IMR-90 (cell line): ENCODE measurements around the gene CLCN5. TPM values are rescaled to one million over a fixed set of nuclear protein-coding genes. Genes with fewer than 3 reads are reported as not detected.
A peak's percentile ranks its signal among the peaks of the same experiment; 100 is the strongest.

ENCODE experiments used
- ATAC-seq: fragments of 200-7000 bp; cut with Tn5 transposase; 2 replicates; pipeline ENCODE4 v1.9.1; 2020; ENCODE audit warnings: low read depth, mild to moderate bottlenecking, moderate library complexity
- BruUV-seq: library from RNA; stranded (reverse); fragments of 400-500 nt; replicated peaks from 2 replicates; lab custom pipeline; 2021; lab: Mats Ljungman, UMichigan
- CTCF ChIA-PET: fragments of 300-600 bp; formaldehyde crosslinking; extraction: SDS; loops from one replicate; lab custom pipeline; 2021; ENCODE audit warnings: antibody characterized with exemption; lab: Yijun Ruan, JAX
- POLR2A ChIA-PET: fragments of 300-600 bp; sonication (Branson Sonifier 250); formaldehyde crosslinking; loops from one replicate; lab custom pipeline; 2022; ENCODE audit warnings: antibody characterized with exemption; ENCODE audit not compliant: unreplicated experiment; lab: Charles Lee
- DNase-seq: peaks from one replicate; pipeline ENCODE4 v3.0.0; 2013
- H2AFZ ChIP-seq: replicated peaks from 2 replicates; pipeline ENCODE3; 2013; ENCODE audit warnings: low read length, mild to moderate bottlenecking; ENCODE audit not compliant: poor library complexity
- H2AK5ac ChIP-seq: 2 replicates; pipeline ENCODE4 v1.6.1; 2013; ENCODE audit warnings: low read depth, low read length, inconsistent platforms
- H2AK9ac ChIP-seq: replicated peaks from 2 replicates; pipeline ENCODE3; 2013; ENCODE audit warnings: mild to moderate bottlenecking, low read depth, low read length, moderate library complexity; ENCODE audit not compliant: poor library complexity
- H2BK120ac ChIP-seq: 2 replicates; pipeline ENCODE4 v1.6.1; 2013; ENCODE audit warnings: low read depth, low read length, inconsistent platforms
- H2BK15ac ChIP-seq: 3 replicates; pipeline ENCODE4 v1.6.1; 2013; ENCODE audit warnings: low read depth, low read length, inconsistent platforms
- H2BK20ac ChIP-seq: 2 replicates; pipeline ENCODE4 v1.6.1; 2013; ENCODE audit warnings: low read depth, mild to moderate bottlenecking, inconsistent platforms, low read length, moderate library complexity
- H2BK5ac ChIP-seq: 2 replicates; pipeline ENCODE4 v1.6.1; 2013; ENCODE audit warnings: mild to moderate bottlenecking, low read depth, low read length, inconsistent platforms; ENCODE audit not compliant: poor library complexity, severe bottlenecking
- H3K14ac ChIP-seq: replicated peaks from 2 replicates; pipeline ENCODE4 v1.6.1; 2013; ENCODE audit warnings: low read depth, low read length, inconsistent platforms
- H3K18ac ChIP-seq: 2 replicates; pipeline ENCODE4 v1.6.1; 2013; ENCODE audit warnings: low read depth, low read length, control low read depth
- H3K23ac ChIP-seq: 2 replicates; pipeline ENCODE4 v1.6.1; 2013; ENCODE audit warnings: low read depth, low read length, inconsistent platforms
- H3K27ac ChIP-seq: 2 replicates; pipeline ENCODE4 v1.5.1; 2013; ENCODE audit warnings: mild to moderate bottlenecking, control low read depth, low read length; ENCODE audit not compliant: insufficient read depth
- H3K27me3 ChIP-seq: 2 replicates; pipeline ENCODE4 v1.6.1; 2013; ENCODE audit warnings: low read length; ENCODE audit not compliant: control insufficient read depth, insufficient read depth
- H3K36me3 ChIP-seq: 2 replicates; pipeline ENCODE4 v1.6.1; 2013; ENCODE audit warnings: low read length, mixed read lengths; ENCODE audit not compliant: control insufficient read depth, insufficient read depth
- H3K4ac ChIP-seq: 2 replicates; pipeline ENCODE4 v1.6.1; 2013; ENCODE audit warnings: low read depth, low read length, inconsistent platforms
- H3K4me1 ChIP-seq: 2 replicates; pipeline ENCODE4 v1.6.1; 2013; ENCODE audit warnings: low read length, mixed read lengths; ENCODE audit not compliant: control insufficient read depth, insufficient read depth
- H3K4me2 ChIP-seq: 2 replicates; pipeline ENCODE4 v1.6.1; 2013; ENCODE audit warnings: low read depth, mild to moderate bottlenecking, control low read depth, low read length, moderate library complexity
- H3K4me3 ChIP-seq: 2 replicates; pipeline ENCODE4 v1.5.1; 2013; ENCODE audit warnings: low read depth, mild to moderate bottlenecking, control low read depth, low read length, moderate library complexity; ENCODE audit not compliant: insufficient read depth
- H3K56ac ChIP-seq: 2 replicates; pipeline ENCODE4 v1.6.1; 2013; ENCODE audit warnings: low read length, inconsistent platforms; ENCODE audit not compliant: insufficient read depth; ENCODE audit errors: extremely low read depth
- H3K79me1 ChIP-seq, 2 experiments: 2 replicates each; pipeline ENCODE4 v1.6.1; 2013; ENCODE audit warnings: low read length in 2 of 2, inconsistent platforms in 1 of 2, low read depth in 1 of 2
- H3K9ac ChIP-seq: 2 replicates; pipeline ENCODE4 v1.6.1; 2013; ENCODE audit warnings: low read depth, low read length, control low read depth
- H3K9me1 ChIP-seq: 2 replicates; pipeline ENCODE4 v1.6.1; 2013; ENCODE audit warnings: low read length, inconsistent platforms; ENCODE audit not compliant: insufficient read depth
- H3K9me3 ChIP-seq: 2 replicates; pipeline ENCODE4 v1.6.1; 2013; ENCODE audit warnings: low read length; ENCODE audit not compliant: control insufficient read depth, insufficient read depth
- H4K20me1 ChIP-seq: 2 replicates; pipeline ENCODE4 v1.6.1; 2013; ENCODE audit warnings: low read length, inconsistent platforms; ENCODE audit not compliant: insufficient read depth
- H4K5ac ChIP-seq: 2 replicates; pipeline ENCODE4 v1.6.1; 2013; ENCODE audit warnings: mild to moderate bottlenecking, low read depth, low read length, control low read depth
- H4K8ac ChIP-seq, 2 experiments: 2 replicates each; pipeline ENCODE4 v1.6.1; 2013; ENCODE audit warnings: low read depth in 2 of 2, low read length in 2 of 2, control low read depth in 1 of 2, inconsistent platforms in 1 of 2
- H4K91ac ChIP-seq: 2 replicates; pipeline ENCODE4 v1.6.1; 2013; ENCODE audit warnings: low read depth, low read length, inconsistent platforms; ENCODE audit not compliant: insufficient read depth
- BHLHE40 ChIP-seq: fragments of 150-350 bp; IDR thresholded peaks from 2 replicates; pipeline ENCODE4 v1.6.1; 2016; ENCODE audit warnings: mild to moderate bottlenecking, low read depth, low read length
- CHD1 ChIP-seq: IDR thresholded peaks from 2 replicates; pipeline ENCODE4 v1.6.1; 2012; ENCODE audit warnings: low read depth, low read length, improper control_type of control experiment
- FOS ChIP-seq: fragments of 150-350 bp; IDR thresholded peaks from 2 replicates; pipeline ENCODE4 v1.6.1; 2016; ENCODE audit warnings: low read depth, low read length
- MAFK ChIP-seq: IDR thresholded peaks from 2 replicates; pipeline ENCODE4 v1.6.1; 2012; ENCODE audit warnings: low read depth, low read length, improper control_type of control experiment
- MXI1 ChIP-seq: IDR thresholded peaks from 2 replicates; pipeline ENCODE4 v1.6.1; 2012; ENCODE audit warnings: low read depth, mild to moderate bottlenecking, low read length, moderate library complexity, borderline replicate concordance
- NFE2L2 ChIP-seq: fragments of 150-350 bp; IDR thresholded peaks from 2 replicates; pipeline ENCODE4 v1.6.1; 2016; ENCODE audit warnings: low read depth, mild to moderate bottlenecking, low read length
- RCOR1 ChIP-seq: IDR thresholded peaks from 2 replicates; pipeline ENCODE4 v1.6.1; 2012; ENCODE audit warnings: mild to moderate bottlenecking, low read length, improper control_type of control experiment; ENCODE audit not compliant: insufficient replicate concordance
- RFX5 ChIP-seq: IDR thresholded peaks from 2 replicates; pipeline ENCODE4 v1.8.0; 2012; ENCODE audit warnings: low read depth, mild to moderate bottlenecking, low read length, moderate library complexity
- WGBS, 2 experiments: methylation state at CpG; one replicate each; pipeline versions ENCODE4 v1.1.5 to v1.1.7; 2013; ENCODE audit warnings: missing lambda C conversion rate in 2 of 2; ENCODE audit not compliant: insufficient read length in 1 of 2; ENCODE audit errors: extremely low coverage in 2 of 2; 5-methylcytosine and 5-hydroxymethylcytosine counted together
- dilution Hi-C: fragments of 300-500 bp; cut with HindIII; formaldehyde crosslinking; loops from one replicate; pipeline ENCODE4 v1.14.3; 2018; ENCODE audit warnings: low sequenced_read_pairs; ENCODE audit not compliant: unreplicated experiment
- in situ Hi-C: fragments of 300-500 bp; cut with MboI; formaldehyde crosslinking; loops from 3 replicates; pipeline ENCODE4 v1.14.3; 2019; ENCODE audit warnings: low sequenced_read_pairs, inconsistent platforms, mixed read lengths
- intact Hi-C: fragments of 100-400 bp; cut with micrococcal nuclease; formaldehyde crosslinking; loops from 2 replicates; pipeline ENCODE4 v1.10.0; 2022
- polyA plus RNA-seq, 3 experiments: library from polyadenylated mRNA; depleted of rRNA; stranded (reverse); fragments of >200 nt; gene quantifications; 2 replicates each; pipeline ENCODE4 v1.2.3, GENCODE V29; 2012; ENCODE audit warnings: low replicate concordance in 1 of 3
- total RNA-seq: library from RNA; depleted of rRNA; stranded (reverse); fragments of >200 nt; gene quantifications from 2 replicates; pipeline ENCODE4 v1.2.3, GENCODE V29; 2012
- TF ChIP-seq, protein P1 (sequence below): fragments of 150-350 bp; IDR thresholded peaks from 2 replicates; pipeline ENCODE4 v1.6.1; 2017; ENCODE audit warnings: mild to moderate bottlenecking, antibody characterized with exemption, low read length, low read depth
- TF ChIP-seq, protein P2 (sequence below): fragments of 150-350 bp; IDR thresholded peaks from 2 replicates; pipeline ENCODE4 v1.6.1; 2016; ENCODE audit warnings: low read depth, mild to moderate bottlenecking, low read length, moderate library complexity, borderline replicate concordance

Gene CLCN5
- total and polyA plus RNA-seq, 2 of the 4 experiments (the other 2 are of a cell fraction), result 1.4 to 5.9 TPM

DNA sequence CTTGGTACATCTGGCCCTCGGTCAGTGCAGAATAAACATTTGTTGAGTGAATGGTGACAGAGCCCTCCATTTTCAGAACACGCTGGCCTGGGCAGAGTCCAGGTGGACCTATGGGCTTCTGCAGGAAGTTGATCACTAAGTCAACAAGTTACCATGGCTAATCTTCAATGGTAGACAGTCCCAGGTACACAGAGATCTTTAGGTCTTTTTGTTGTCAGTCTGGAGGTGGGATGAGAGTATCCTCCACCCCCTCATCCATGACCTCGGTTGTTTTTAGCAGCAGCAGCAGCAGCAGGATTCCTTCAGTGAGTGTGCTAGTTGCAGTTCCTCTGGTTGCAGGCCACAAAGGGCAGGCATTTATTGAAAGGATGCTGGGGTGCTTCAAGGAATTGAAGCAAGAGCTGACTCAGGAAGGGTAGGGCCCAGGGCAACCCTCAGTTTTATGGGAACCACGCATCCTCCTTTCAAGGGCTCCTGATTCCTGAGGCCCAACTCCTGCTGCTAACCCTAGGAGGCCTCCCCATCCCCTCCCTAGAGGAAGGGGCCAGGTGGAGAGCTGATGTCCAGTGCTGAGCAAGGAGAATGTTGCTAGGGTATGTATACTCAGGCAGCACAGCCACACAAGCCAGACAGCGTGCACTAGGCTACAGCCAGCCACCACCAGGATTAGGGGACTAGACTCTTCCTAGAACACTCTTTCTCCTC, 44.8 kb upstream of the CLCN5 start:
- no peak overlapping the region for H3K14ac ChIP-seq
- peaks cover 3% of the 10 kb centered on the region; the same call in 1 of the 2 replicates for H3K4me1 ChIP-seq
- TF ChIP-seq FOS (no peak), RCOR1 (no peak), BHLHE40 (no peak), NFE2L2 (no peak), MAFK (no peak), MXI1 (no peak), RFX5 (no peak), CHD1 (no peak)
- TF ChIP-seq, protein P1, sequence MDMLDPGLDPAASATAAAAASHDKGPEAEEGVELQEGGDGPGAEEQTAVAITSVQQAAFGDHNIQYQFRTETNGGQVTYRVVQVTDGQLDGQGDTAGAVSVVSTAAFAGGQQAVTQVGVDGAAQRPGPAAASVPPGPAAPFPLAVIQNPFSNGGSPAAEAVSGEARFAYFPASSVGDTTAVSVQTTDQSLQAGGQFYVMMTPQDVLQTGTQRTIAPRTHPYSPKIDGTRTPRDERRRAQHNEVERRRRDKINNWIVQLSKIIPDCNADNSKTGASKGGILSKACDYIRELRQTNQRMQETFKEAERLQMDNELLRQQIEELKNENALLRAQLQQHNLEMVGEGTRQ, result no peak
- TF ChIP-seq, protein P2, sequence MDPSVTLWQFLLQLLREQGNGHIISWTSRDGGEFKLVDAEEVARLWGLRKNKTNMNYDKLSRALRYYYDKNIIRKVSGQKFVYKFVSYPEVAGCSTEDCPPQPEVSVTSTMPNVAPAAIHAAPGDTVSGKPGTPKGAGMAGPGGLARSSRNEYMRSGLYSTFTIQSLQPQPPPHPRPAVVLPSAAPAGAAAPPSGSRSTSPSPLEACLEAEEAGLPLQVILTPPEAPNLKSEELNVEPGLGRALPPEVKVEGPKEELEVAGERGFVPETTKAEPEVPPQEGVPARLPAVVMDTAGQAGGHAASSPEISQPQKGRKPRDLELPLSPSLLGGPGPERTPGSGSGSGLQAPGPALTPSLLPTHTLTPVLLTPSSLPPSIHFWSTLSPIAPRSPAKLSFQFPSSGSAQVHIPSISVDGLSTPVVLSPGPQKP, result no peak
- H4K8ac ChIP-seq, result peak overlapping the region in 1 of 2 experiments; percentile 9; a peak in 1 of 4 replicates
- H3K36me3 ChIP-seq, result no peaks in the 10 kb centered on the region
- H3K27ac ChIP-seq, result no peak overlapping the region
- peaks cover 16% of the 10 kb centered on the region; the same call in 1 of the 2 replicates for H3K9me1 ChIP-seq
- H2AK5ac ChIP-seq, result no peak overlapping the region
- H3K56ac ChIP-seq, result no peak overlapping the region
- H4K91ac ChIP-seq, result no peak overlapping the region
- in situ Hi-C loops, result no loop called here
- H2AK9ac ChIP-seq, result peak overlapping the region; percentile 47
- no peak overlapping the region; the same call in 1 of the 2 replicates for H3K4ac ChIP-seq
- H4K5ac ChIP-seq, result no peak overlapping the region
- dilution Hi-C loops, result no loop called here
- no peak overlapping the region for H3K4me3 ChIP-seq
- H3K9ac ChIP-seq, result no peak overlapping the region
- H4K20me1 ChIP-seq, result no peaks in the 10 kb centered on the region
- ATAC-seq (no peak), DNase-seq (no peak)
- WGBS, 2 experiments, result no CpG with 5 or more reads among the region's 5 CpGs
- ChIA-PET POLR2A (no interaction called here), CTCF (no interaction called here)
- no peak overlapping the region for H3K18ac ChIP-seq
- H2BK15ac ChIP-seq, result no peak overlapping the region
- no peak overlapping the region for H2AFZ ChIP-seq
- H2BK120ac ChIP-seq, result no peak overlapping the region
- peaks cover 6 to 11% of the 10 kb centered on the region in 2 experiments; a peak in 2 of 4 replicates for H3K79me1 ChIP-seq
- no peak overlapping the region for H3K4me2 ChIP-seq
- no TSS peak for BruUV-seq
- H2BK5ac ChIP-seq, result no peak overlapping the region
- peaks cover 3% of the 10 kb centered on the region; the same call in 1 of the 2 replicates for H3K27me3 ChIP-seq
- H3K23ac ChIP-seq, result no peak overlapping the region
- H3K9me3 ChIP-seq, result no peaks in the 10 kb centered on the region; the same call in 1 of the 2 replicates
- intact Hi-C loops, result no loop called here
- no peak overlapping the region for H2BK20ac ChIP-seq
